GM19035 (cell line): ENCODE data around the gene STX8.

Source experiments
- ATAC-seq: cut with Tn5 transposase; IDR thresholded peaks from one replicate; pipeline ENCODE4 v1.9.1; 2021; ENCODE audit not compliant: unreplicated experiment

Gene STX8

DNA sequence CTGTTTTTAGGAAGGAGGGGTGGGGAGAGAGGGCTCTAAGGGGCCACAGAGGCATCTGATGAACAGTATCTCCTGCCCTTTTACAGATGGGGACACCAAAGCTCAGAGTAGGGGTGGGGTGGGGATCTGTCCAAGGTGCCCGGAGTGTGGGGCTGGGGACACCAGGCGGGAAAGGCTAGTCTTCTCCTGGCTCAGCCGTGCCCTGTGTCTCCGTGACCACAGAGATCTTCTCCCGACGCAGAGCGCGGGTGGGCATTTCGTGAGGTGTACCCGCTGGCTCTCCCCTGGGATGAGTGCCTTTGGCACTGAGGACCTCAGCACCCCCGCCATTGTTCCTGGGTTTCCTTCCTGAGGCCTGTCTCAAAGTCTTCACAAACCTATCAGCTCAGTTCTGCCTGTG, 344.8 kb downstream of the STX8 start:
- no peak for ATAC-seq

DNA sequence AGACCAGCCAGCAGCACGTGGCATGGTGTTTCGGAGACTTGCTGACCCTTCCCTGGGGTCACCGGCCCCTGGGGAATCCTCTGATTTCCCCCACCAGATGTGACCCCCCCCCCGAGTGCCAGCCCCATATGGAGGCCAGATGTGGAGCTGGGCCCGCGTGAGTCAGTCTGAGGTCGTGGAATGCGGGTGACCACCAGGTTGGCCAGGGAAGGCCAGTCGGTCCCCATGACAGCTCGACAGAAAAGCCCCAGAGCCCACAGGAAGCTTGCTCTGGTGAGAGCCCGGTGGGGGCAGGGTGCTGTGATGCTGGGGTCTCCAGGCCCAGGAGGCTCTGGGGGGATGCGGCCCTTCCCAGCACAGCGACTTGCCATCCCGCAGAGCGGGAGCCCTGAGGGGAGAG, 345.3 kb downstream of the STX8 start:
- no peak for ATAC-seq

DNA sequence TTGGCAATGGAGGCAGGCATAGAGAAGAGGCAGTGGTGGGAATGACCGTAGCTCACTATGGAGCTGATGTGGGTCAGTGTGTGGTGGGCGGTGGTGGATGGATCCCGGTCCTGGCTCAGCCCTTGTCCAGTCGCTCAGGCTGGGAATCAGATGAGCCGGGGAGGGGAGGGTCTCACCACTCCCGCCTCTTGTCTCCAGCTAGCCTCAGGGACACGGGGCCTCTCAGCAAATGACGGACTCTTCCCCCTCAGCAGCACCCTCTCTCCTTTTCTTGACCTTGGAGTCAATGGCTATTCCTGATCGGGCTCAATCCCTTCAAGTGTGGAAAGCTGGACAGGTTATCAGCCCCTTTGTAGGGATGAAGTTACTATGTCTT, 345.8 kb downstream of the STX8 start:
- ATAC-seq, result no peak

DNA sequence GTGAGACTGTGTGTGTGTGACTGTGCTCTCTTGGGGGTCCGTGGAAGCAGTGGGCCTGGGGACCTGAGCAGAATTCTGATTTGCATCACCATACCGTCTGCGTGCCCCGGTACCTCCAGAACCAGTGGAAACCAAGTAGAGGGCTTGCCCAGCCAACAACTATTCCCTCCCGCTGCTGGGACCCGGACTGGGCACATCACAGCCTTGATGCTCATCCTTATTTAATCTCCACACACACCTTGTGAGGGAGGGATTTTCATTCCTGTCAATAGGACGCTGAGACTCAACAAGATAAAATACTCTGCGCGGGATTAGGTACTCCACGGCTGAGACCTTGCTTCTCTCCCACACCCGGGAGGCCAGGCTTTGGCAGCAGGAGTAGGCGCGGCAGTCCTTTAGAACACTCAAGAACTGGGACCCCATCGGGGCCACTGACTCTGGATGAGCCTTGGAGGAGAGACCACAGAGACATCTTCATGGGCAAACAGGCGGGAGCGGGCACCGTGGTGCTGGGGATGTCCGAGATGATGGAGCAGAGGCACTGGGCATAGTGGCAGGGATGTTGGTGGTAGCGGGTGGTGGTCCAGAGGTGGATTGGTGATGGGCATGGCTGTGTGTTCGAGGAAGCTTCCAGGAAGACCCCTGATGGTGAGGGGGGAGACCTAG, 346.3 kb downstream of the STX8 start:
- no peak for ATAC-seq

DNA sequence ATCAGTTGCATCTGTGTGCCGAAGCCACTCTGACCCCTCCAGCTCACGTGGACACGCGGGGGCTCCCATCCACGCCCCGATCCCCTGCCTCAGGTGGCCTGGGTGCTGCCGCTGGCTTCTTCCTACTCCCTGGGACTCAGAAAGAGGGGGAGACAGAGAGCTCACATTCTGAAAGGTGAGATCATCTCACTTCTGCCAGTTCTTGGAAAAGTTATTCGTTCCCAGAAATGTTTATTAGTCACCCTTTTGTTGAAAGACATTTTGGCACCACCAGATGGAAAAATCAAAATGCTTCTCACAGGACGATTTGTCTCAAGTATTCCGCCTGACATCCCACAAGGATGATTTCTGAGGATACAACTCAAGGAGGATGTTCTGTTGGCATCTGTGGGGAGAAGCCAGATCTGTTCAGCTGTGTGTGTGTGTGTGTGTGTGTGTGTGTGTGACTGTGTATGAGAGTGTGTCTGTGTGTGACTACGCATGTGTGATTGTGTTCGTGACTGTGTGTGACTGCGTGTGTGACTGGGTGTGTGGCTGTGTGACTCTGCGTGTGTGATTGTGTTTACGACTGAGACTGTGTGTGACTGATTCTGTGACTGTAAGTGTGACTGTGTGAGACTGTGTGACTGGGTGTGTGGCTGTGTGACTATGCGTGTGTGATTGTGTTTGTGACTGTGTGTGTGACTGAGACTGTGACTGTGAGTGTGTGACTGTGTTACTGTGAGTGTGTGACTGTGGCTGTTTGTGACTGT, 347.0 kb downstream of the STX8 start:
- ATAC-seq, result no peak

DNA sequence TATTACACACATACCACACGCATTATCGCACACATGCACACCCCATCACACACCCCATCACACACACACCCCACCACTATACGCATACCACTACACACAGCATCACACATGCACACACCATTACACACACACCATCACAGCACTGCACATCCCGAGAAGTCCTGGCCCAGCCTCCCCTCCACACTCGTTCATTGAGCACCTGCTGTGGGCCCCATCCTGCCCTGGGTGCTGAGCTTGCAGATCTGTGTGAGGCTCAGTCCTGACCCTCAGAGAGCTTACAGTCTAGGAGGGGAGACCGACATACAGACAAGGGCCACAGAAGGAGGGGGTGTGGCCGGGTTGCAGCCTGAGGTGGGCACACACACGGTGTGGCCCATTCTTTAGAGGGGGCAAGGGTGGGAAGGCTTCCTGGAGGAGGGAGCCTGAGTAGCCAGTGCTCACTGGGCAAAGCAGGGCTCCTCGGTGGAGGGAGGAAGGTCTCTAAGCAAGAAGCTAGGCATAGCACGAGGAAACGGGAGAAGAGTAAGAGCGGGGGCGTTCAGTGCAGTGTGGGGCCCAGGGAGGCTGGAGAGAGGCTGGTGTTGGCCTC, 347.7 kb downstream of the STX8 start:
- ATAC-seq, result no peak

DNA sequence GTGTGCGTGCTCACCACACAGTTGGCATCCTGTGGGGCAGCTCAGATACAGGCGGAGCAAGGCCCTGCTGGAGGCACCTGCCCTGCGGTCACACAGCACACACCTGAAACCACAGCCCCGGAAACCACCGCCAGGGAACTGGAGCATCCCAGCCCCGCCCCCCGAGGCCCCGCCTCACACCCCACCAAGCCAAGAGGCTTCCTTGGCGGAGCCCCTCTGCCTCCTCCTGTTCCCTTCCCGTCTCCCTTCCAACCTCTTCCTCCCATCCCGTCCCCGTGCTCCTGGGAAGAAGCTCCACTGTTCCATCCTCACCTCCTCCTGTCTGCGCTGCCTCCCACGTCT, 348.9 kb downstream of the STX8 start:
- ATAC-seq, result no peak

DNA sequence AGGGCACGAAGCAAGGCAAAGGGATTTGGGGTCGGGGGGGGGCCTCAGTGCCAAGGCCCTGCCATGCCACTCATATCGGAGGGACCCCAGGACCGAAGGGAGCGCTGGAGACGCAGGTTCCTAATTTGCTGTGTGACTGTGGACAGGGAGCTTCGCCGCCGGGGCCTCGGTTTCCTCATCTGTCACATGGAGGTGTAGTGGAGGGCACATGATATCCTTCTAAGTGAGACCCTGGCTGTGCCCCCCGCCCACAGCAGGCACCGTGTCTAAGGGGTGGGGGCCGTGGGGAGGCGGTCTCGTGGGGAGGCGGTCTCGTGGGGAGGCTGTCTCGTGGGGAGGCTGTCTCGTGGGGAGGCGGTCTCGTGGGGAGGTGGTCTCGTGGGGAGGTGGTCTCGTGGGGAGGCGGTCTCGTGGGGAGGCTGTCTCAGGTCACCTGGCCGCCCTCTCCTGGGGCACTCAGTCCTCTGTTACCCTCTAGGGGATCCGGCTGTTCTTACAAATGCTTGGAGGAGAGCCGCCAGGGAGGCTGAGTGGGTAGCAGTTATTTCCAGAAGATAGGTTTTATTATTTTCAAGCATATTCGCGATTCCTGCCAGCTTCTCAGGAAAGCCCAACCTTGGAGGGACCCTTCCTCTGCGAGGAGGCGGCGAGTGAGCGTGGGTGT, 349.4 kb downstream of the STX8 start:
- ATAC-seq, result no peak

DNA sequence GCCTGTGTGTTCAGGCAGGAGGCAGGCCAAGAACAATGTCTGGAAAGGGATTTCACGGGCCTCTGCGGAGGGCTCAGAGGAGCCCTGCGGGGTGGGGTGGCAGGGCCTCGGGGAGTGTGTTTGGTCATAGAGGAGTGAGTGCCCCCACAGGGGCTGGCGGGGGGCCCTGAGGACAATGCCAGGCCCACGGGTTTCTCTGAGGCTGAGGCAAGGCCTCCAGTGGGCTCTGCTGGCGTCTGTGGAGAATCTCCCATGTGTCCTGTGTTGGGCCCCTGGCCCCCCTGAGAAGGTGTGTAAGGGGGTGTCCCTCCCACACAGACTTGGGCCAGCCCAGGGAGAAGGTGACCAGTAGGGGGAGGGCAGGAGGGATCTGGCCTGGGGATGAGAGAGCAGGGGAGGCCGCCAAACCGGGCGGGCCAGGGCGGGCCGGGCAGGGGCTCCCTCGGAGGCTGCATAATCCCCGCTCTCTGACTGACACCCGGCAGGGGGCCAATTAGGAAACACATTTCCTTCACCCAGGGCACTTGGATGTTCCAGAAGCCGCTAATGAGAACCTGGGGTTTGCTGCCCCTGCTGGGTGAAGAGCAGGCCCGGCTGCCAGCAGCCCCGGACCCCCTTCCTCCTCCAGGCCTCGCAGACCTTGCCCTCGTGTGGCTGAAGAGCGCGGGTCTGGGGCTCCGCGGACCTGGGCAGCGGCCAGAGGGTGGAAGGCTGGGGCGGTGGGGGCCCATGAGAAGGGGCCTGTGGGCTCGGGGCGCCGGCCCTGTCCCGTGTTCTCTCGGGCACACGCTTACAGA, 350.1 kb downstream of the STX8 start:
- ATAC-seq, result no peak

DNA sequence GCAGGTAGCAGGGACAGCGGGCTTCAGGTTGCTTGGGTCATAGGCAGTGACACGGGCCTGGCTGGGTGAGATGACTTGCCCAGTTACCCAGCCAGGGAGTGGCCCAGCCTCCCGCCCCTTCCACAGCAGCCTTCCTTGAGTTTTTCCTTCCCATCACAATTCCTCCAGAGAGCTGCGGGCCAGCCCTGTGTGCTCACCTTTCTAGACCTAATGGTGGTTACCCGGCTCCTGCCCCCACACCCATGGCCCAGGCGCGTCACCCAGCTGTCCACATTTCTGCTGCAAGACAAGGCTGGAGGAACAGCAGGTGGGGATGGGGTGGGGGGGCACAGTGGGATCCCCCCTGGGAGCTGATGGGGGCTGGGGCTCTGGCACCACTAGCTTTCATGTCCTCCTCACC, 351.1 kb downstream of the STX8 start:
- no peak for ATAC-seq

DNA sequence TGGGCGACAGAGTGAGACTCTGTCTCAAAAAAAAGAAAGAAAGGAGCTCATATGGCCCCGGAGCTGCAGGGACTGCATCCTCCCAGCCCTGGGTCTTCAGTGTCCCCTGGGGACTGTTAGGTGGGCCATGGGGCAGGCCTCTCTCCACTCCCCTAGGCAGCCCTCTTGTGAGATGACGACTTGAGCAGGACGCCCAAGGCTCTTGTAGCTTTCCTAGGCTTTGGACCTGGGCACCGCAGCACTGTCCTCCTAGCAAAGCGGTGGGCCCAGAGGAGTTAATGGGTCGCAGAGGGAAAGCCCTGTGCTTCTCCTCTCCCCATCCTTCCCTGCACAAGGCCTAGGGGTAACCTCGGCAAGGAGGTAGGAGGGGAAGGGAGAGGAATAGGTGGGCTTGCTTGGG, 352.1 kb downstream of the STX8 start:
- no peak for ATAC-seq

DNA sequence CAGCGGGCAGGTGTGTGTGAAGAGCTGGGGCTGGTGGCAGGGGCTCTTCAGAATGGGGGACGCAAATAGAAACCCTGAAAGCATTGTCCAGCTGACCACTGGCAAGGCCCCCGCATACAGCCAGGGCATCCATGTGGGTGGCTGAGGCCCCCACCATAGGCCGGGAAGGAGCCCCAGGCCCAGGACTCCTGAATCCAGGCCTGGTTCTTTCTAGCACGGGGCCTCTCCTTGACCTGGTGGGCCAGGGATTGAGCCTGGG, 353.8 kb downstream of the STX8 start:
- ATAC-seq, result no peak

DNA sequence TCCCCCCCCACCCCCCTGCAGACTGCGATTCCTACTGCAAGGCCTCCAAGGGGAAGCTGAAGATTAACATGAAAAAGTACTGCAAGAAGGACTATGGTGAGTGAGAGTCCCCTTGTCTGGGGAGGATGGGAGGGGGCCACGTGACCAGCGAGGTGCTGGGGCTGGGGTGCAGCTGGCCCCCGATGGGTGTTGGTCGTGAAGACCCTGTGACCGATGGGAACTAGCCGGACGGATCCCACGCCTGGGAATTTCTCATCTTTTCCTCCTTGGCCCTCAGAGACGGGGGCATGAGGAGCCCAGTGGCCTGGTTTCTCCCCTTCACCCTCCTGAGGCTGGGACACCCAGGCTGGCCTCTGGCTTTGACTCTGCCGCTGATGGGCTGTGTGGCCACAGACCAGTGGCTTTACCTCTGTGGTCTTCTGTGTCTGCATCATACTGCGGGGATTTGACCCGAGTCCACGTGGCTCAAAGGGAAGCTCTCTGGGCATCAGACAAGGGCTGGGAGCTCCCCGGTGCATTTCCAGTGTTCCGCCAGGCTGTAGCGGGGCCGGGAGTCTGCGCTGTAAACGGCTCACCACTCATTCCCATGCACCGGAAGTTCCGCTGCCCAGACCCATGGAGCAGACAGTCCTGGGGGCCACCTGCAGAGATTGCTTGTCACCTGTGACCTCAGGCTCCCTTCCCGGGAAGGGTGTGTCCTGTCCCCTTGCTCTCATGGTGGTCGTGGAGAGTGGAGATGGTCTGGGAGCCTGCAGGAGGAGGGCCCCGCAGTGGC, 354.3 kb downstream of the STX8 start:
- no peak for ATAC-seq

DNA sequence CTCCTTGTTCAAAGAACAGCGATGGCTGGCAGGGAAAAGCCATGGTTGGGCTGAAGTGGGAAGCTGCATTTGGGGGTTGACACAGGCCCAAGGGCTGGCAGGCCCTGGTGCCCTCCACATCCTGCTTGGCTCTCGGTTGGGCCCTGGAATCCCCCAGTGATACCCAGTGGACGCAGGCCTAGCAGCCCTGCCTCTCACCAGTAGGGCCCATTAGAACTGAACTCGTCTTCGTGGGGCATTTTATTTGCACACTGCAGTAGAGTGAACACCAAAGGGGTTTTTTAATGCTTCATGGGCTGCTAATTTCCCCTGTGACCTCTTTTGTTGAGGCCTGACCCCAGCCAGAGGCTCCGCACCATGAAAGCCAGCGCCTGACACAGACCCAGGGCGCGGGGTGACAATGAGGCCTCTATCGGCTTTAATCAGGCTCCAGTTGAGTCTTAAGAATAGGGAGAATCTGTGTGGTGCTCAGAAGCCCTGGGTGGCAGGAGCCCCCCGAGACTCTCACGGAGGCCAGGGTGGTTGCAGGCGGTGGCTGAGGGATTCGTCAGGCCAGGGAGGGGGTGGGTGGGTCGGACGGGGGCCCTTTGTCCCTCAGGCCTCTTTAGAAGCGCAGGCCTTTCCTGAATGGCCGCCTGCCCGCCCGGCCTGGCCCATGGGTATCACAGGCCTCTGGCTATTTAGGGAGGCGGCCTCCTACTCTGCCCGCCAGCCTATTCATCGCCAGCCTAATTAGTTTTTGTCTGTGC, 355.0 kb downstream of the STX8 start:
- no peak for ATAC-seq

DNA sequence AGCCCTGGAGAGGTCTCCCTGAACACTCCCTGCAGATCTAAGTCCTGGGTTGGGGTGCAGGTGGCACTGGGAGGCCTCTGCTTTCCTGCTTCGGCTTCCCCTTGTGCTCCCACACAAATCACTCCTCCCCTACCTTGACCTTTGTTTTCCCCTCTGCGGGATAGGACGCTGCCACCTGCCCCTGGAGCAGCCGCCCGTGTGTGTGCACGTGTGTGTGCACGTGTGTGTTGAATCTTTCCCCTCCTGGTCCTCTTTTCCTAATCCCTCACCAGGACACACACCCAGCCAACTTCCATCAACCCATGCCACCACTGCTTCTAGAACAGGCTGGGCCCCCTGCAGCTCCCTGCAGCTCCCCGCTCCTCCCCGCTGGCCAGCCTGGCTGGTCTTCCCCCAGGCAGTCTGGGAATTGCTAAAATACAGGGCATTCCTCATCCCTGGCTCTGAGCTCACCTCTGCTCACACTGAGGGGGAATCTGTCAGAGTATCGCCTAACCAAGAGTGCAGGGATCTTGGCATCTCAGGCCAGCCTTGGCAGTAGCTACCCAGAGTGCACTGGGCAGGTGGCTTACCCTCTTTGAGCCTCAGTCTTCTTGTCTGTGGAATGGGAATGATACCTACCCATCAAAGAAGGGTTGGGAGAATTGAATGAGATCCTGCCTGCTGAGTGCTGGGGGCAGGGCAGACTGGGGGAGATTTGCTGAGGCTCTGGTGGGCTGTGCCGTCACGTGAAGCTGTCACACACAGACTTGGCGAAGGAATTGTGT, 355.8 kb downstream of the STX8 start:
- no peak for ATAC-seq

DNA sequence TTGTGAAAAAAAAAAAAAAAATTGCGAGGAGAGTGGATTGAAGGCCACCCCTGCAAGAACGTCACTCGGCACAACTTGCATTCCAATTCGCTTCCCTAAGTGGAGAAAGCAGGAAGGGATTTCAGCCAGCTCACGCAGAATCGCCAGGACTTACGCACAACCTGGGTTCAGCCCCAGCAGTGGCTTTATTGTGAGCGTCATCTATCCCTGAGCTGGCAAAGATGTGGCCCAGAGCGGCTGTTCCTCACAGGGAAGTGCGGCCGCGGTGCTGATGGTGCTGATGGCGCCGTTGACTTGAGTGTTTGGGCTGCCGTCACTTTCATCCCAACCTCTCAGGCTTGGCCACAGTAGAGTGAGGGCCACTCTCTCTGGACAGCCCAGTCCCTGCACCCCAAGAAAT, 356.7 kb downstream of the STX8 start:
- ATAC-seq, result no peak

DNA sequence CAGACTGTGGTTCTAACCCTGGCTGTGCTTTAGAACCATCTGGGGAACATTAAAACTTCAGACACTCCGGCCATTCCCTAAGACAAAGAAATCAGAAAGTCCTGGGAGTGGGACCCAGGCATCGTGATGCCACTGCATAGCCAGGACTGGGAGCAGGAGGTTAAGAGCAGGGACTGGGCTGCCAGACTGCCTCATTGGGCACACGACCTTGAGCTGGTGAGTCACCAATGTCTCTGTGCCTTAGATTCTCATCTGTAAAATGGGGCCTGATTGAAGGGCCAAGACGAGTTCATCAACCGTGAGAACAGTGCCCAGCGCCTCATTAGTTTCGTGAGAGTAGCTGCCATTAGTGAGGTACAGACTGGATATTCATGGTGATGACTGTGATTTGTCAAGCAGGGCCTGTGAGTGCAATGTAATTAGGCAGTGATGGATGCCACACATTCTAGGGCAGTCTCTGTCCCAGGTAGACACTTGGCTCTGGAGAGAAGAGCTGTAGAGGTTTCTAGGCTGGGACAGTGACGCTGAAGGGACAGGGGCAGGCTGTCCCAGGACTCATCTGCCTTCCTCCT, 357.5 kb downstream of the STX8 start:
- no peak for ATAC-seq

DNA sequence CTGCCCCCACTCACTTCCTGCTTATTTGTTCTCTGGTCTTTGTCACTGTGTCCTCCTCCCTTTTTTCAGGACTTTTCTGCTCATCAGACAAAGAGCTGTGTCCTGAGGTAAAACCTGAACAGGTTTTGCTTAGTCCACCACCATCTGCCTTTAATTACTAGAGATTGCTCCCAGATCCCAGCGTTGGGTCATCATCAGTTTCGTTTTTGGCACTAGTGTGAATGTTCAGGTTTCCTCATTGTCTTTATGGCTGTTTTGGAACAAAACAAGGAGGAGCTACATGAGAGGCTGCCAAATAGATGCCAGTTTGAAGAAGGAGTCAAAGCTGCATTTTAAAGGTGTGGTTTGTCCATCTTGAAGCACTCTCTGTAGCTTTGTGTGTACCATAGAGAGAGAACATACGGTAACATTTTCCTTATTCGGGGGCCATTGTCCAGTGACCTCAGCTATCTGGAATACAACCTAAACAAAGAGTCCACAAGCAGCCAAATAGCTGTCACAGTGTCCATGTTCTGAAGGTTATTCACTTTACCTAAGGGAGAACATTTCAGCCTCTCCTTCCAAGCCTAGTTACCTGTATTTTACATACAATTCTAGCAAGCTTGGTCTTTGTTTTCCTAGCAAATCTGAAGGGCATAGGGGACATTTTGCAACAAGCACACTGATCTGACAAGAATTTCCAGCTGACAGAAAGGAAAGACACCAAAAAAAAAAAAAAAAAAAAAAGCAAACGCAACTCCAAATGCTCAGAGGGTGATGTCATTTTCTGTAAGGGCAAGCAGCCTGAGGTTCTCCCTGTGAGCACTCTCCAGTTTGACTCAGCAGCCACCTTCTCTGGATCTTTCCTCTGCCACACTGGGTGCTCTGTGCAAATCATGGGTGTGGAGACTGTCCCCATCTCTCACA, 358.2 kb downstream of the STX8 start:
- ATAC-seq, result no peak
